Pancreas (tissue), 10 donors: ENCODE data around the gene MATN3. TPM values are rescaled to one million over a fixed set of nuclear protein-coding genes. Genes with fewer than 3 reads are reported as not detected.
A peak's percentile ranks its signal among the peaks of the same experiment; 100 is the strongest.

ENCODE experiments used
- ATAC-seq, 4 donors: fragments of 200-7000 bp; cut with Tn5 transposase; one replicate each; pipeline versions ENCODE4 v1.8.0 to v1.9.1; 2020; ENCODE audit warnings: mild to moderate bottlenecking in 4 of 4, moderate library complexity in 4 of 4
- DNase-seq, 6 donors: peaks; one replicate each; pipeline ENCODE4 v3.0.0-alpha.2; 2020
- FAIRE-seq: peaks from 2 replicates; lab custom pipeline; 2012; peaks lifted over from hg19 to GRCh38; lab: Jason Lieb, UNC
- H3K27ac ChIP-seq, 4 donors: fragments of 200-600 bp; sonication (generic); 1 replicate in 3 of 4; 2 replicates in 1 of 4; pipeline versions ENCODE4 v1.5.0 to v1.8.0; 2020
- H3K27me3 ChIP-seq, 4 donors: fragments of 200-600 bp; one replicate each; pipeline ENCODE4 v1.8.0; 2021
- H3K36me3 ChIP-seq, 3 donors: fragments of 200-600 bp; sonication (generic) in 1 of 3; one replicate each; pipeline versions ENCODE4 v1.5.0 to v1.8.0; 2020 to 2021
- H3K4me1 ChIP-seq, 3 donors: fragments of 200-600 bp; one replicate each; pipeline ENCODE4 v1.8.0; 2021
- H3K4me3 ChIP-seq, 4 donors: fragments of 200-600 bp; sonication (generic) in 2 of 4; one replicate each; pipeline versions ENCODE4 v1.5.0 to v1.8.0; 2020 to 2021
- H3K9me3 ChIP-seq, 4 donors: fragments of 200-600 bp; one replicate each; pipeline ENCODE4 v1.8.0; 2021
- WGBS, 2 donors: extraction: QIAGEN DNeasy Blood & Tissue Kit; methylation state at CpG; one replicate each; pipeline ENCODE4 v1.1.7; 2013; 5-methylcytosine and 5-hydroxymethylcytosine counted together
- intact Hi-C, 3 donors: fragments of 100-400 bp; cut with DNase I; formaldehyde crosslinking; loops; one replicate each; pipeline versions ENCODE4 v1.11.1 to v1.14.2; 2022
- polyA plus RNA-seq, 2 donors: library from polyadenylated mRNA; stranded (reverse); fragments of 200-250 nt; gene quantifications; one replicate each; pipeline ENCODE4 v1.2.3, GENCODE V29; 2013
- total RNA-seq, 6 donors: library from RNA; stranded (reverse); fragmentation: NEBNext Ultra II Directional in 4 of 6; extraction: Animal tissue kit (Norgen Biotek cat#: 25700) in 4 of 6; gene quantifications; one replicate each; pipeline versions ENCODE4 v1.2.1 to v1.2.4, GENCODE V29; 2021 to 2023
- TF ChIP-seq, protein P1 (sequence below), 4 donors: fragments of 200-600 bp; sonication (generic) in 3 of 4; IDR thresholded peaks; one replicate each; pipeline versions ENCODE4 v1.5.0 to v1.8.0; 2021; ENCODE audit warnings: antibody characterized with exemption in 4 of 4
- donor health status: healthy with polysubstance abuse.
- donor health status: DM: no; HTN: no; CAD: no; lungs with moderate emphysema.
- donor health status: DM: no; HTN: no; CAD: no.
- donor health status: control.
- donor health status: control.
- donor health status: Bipolar disorder and iron deficiency.
- donor health status: DM: yes; HTN: yes; CAD: no.
- donor health status: DM: no; HTN: no; CAD: no.
- donor health status: DM: no; HTN: no; CAD: no.
- donor health status: DM: yes; HTN: yes; CAD: no.

Gene MATN3
- total and polyA plus RNA-seq, 8 donors, result 0.23 to 3.5 (median 0.47) TPM; not detected in 2

DNA sequence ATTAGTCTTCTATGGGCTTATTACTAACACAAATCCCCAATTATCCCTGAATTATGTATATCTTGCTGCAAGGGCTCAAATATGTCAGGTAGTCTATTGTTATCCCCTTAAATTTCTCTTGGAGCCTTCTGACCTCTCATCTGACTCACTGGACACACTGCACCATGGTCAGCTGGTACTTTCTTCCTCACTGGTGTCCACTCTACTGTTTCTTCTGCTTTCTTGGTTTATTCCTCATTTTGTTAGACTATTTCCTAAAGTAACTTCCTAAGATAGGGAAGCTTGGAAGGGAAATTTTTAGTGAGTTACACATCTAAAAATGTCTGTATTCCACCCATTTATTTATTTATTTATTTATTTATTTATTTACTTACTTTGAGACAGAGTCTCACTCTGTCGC, 49.1 kb downstream of the MATN3 start:
- no peaks in the 10 kb centered on the region for H3K9me3 ChIP-seq
- DNase-seq (no peak), ATAC-seq (no peak), FAIRE-seq (no peak)
- H3K27ac ChIP-seq, result no peak overlapping the region
- no peaks in the 10 kb centered on the region for H3K36me3 ChIP-seq
- H3K4me1 ChIP-seq, result no peaks in the 10 kb centered on the region
- TF ChIP-seq, protein P1, sequence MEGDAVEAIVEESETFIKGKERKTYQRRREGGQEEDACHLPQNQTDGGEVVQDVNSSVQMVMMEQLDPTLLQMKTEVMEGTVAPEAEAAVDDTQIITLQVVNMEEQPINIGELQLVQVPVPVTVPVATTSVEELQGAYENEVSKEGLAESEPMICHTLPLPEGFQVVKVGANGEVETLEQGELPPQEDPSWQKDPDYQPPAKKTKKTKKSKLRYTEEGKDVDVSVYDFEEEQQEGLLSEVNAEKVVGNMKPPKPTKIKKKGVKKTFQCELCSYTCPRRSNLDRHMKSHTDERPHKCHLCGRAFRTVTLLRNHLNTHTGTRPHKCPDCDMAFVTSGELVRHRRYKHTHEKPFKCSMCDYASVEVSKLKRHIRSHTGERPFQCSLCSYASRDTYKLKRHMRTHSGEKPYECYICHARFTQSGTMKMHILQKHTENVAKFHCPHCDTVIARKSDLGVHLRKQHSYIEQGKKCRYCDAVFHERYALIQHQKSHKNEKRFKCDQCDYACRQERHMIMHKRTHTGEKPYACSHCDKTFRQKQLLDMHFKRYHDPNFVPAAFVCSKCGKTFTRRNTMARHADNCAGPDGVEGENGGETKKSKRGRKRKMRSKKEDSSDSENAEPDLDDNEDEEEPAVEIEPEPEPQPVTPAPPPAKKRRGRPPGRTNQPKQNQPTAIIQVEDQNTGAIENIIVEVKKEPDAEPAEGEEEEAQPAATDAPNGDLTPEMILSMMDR (IDR thresholded peaks at IDR 0.05), result no peak
- intact Hi-C loops, result no loop called here
- no peak overlapping the region for H3K4me3 ChIP-seq
- WGBS, 2 donors, result 93 to 100% methylated on average over 1 of the region's 1 CpG
- H3K27me3 ChIP-seq, result no peaks in the 10 kb centered on the region

DNA sequence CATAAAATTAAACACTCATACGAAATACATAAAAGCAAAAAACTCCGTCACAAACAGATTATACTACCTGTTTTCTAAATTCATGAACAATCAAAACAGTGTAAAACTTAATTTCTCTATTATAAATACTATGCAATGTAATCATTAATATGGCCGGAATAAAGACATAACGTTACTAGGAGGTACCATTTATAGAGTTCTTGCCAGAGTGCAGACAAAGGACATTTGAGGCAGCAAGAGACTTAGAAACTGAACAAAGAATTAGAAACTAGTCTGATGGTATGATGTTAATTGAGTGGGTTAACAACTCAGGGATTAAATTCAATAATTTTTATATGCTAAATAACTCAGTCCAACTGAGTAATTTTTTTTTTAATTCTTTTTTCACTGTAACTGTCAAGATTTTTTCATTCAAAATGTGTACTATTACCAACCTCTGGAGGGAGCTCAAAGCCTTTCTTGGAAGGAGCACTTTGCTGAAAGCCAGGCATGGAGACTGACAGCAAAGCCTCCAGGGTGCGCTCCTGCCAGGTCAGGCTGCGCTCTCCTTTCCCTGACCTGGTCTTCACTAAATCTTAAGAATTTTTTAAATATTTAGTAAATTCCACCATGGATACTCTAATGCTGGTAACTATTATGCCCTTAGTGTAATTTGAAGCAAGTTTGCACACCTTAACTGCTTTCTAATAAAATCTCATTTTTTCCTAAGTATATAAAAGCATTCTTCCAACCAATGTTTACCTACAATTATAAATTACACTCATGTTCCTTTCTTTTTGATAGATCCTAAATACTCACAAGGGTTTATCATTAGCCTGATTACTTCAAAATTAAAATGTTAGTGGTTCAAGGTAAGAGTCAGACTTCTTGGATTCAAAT, 56.7 kb downstream of the MATN3 start:
- peak in 5 of 6 donors; percentile 33 to 56 (median 45) for DNase-seq
- intact Hi-C loops, result no loop called here
- peak; percentile 90 to 99 (median 94) for ATAC-seq
- Histone ChIP-seq H3K4me1 (no peaks in the 10 kb centered on the region), H3K4me3 (no peak overlapping the region), H3K9me3 (no peaks in the 10 kb centered on the region), H3K27me3 (no peaks in the 10 kb centered on the region), H3K36me3 (no peaks in the 10 kb centered on the region), H3K27ac (no peak overlapping the region)
- TF ChIP-seq, protein P1 (IDR thresholded peaks at IDR 0.05), result peak in 3 of 4 donors; percentile 50 to 57 (median 53)
- peak; percentile 53 for FAIRE-seq
- 42 to 46% methylated on average over 6 of the region's 6 CpGs for WGBS, 2 donors

DNA sequence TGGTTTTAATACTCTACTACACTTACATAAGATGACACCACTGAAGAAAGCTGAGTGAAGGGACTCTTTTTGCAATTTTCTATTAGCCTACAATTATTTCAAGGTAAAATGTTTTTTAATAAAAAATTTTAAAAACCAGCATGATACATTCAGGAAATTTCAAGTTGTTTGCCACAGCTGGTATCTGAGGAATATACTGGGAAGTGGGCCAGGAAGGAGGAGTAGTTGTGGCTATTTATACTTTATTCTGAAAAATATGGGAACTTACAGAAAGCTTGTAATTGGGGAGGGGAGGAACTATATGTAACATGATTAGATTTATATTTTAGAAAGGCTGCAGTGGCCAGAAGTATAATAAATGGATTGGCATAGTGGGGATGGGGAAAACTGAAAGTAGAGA, 63.4 kb downstream of the MATN3 start:
- Histone ChIP-seq H3K4me1 (no peaks in the 10 kb centered on the region), H3K9me3 (no peaks in the 10 kb centered on the region), H3K36me3 (no peaks in the 10 kb centered on the region), H3K4me3 (no peak overlapping the region), H3K27me3 (no peaks in the 10 kb centered on the region), H3K27ac (no peak overlapping the region)
- TF ChIP-seq, protein P1 (IDR thresholded peaks at IDR 0.05), result no peak
- DNase-seq, result no peak
- intact Hi-C loops, result no loop called here
- no peak for ATAC-seq
- no peak for FAIRE-seq

DNA sequence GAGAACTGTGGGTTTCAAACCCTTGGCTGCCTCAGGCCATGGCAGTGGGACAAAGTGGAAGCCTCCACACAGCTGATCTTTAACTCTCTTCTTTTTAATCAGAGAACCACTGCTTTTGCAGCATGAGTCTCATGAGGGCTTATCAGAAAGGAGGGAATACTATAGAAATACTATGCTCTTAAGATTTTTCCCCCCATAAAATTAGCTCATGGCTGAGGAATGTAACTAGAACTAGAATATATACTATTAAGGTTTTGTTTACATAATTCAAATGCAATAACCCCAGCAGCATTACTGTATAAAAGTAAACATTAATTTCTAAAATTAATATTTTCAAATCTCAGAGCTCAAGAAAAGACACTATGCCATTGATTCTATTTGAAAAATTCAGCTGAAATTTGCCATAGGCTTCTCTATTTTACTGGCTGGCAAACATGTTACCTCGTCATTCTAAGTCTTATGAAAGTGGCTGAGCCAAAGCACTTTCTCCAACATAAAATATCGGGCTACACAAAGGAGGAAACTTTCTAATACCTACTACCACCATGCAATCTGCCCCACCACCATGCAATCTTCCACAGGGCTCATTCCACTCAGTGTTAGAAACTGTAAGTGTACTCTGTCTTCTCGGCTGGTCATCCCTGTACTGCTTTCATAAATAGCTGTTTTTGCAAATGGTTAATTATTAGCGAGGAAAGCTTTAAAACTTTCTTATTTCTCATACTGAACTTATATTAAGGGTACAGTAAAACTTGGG, 65.1 kb downstream of the MATN3 start:
- Histone ChIP-seq H3K4me3 (no peak overlapping the region), H3K4me1 (no peaks in the 10 kb centered on the region), H3K9me3 (no peaks in the 10 kb centered on the region), H3K36me3 (no peaks in the 10 kb centered on the region), H3K27me3 (no peaks in the 10 kb centered on the region), H3K27ac (no peak overlapping the region)
- WGBS, 2 donors, result 91 to 92% methylated on average over 4 of the region's 4 CpGs
- DNase-seq, result no peak
- FAIRE-seq, result no peak
- no peak for ATAC-seq
- intact Hi-C loops, result no loop called here
- TF ChIP-seq, protein P1 (IDR thresholded peaks at IDR 0.05), result no peak
